NCI-H526 treated with DMSO at 0.1 percent for 48 hours (cell line): Measurements from ENCODE around the gene ZNF22.
A peak's percentile ranks its signal among the peaks of the same experiment; 100 is the strongest.

Experiments used
- DNase-seq: peaks from one replicate; lab custom pipeline; 2025; lab: John Stamatoyannopoulos, UW

The ZNF22 gene

DNA sequence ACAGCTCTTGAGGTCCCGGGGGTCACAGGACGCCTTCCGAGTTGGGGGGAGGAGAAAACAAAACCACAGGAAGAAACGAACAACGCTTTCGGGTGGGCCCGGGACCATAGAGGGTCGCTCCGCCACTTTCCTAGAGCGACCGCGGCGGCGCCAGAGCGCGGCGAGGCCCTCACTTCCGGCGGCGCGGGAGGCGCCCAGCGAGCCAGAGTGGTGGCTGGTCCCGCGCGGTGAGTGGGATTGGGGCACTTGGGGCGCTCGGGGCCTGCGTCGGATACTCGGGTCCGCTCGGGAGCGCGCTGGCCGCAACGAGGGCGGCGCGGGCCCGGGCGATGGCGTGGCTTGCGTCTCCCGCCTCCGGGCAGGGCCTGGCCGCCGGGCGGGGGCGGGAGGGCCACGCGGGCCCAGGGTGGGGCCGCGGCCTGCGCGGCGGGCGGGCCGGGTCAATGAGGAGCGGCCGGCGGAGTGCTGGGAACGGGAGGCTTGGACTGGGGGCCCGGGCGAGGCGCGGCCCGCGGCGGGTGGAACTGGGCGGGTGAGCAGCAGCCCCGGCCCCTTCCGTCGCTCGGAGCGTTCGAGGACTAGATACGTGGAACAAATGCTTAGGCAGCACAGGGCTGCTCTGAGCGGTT is at the start of gene ZNF22:
ZNF22 (plus strand) TSS at position 172 of the 629 bp plus-strand sequence. CDS start 2,446 bp downstream, outside the sequence.
- DNase-seq = peak; percentile 27

DNA sequence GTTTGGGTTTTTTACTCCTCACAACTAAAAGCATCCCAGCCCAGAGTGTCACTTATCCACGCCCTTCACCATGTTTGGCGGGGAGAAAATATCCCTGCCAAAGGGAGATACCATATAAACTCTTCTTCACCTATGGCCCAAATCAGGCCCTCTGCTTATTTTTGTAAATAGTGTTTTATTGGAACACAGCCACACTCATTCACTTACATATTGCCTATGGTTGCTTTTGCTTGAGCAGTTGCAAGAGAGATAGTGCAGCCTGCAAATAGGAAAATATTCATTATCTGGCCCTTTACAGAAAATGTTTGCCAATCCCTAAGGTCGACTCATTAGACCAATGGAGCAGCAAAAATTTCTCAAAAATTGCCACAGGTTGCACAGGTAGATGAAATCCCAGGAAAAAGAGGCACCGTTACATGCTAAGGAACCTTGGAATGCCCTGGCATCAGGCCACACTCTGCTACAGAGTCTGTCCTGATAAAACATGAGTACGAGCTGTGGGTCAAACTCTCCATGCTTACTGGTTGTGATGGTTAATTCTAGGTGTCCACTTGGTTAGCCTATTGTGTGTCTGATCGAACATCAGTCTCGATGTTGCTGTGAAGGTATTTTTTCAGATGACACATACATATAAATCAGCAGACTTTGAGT is 49.0 kb upstream of the ZNF22 start:
- DNase-seq = no peak

DNA sequence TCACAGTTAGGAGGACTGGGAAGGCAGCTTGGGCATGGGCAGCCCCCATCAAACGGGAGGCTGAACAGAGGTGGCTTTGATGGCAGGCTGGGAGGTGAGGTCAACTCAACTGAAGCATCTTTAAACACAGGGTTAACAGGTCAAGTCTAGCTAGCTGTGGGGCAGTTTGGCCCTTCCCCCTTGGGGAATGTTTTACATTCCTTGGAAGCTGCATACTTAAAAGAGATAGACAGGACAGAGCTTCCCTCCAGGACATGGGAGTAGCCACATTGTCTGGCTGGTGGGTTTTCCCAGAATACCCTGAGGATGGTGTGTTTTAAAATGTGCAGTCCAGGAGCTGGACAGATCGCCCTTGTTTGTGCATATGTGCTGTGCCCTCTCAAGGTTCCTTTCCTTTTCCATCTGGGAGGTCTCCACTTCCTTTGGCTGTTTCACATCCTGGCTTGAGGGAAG is 47.9 kb upstream of the ZNF22 start:
- no peak for DNase-seq

DNA sequence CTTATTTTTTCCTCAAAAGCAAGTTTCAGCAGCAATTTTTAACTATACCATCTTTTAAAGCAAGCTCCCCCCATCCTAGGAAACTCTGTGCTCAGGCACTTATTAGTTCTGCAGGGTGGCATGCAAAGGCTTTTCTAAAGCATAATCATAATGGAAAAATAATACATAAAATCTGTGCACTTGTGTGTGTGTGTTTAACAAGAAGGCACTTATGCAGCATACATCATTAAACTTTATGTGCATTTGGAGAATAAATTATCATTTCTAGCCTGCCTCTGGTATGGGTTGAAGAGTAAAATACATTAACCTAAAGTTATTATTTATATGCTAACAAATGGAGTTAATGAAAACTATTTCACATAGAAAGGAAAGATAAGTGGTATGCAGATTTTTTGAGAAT is 46.7 kb upstream of the ZNF22 start:
- DNase-seq = no peak

DNA sequence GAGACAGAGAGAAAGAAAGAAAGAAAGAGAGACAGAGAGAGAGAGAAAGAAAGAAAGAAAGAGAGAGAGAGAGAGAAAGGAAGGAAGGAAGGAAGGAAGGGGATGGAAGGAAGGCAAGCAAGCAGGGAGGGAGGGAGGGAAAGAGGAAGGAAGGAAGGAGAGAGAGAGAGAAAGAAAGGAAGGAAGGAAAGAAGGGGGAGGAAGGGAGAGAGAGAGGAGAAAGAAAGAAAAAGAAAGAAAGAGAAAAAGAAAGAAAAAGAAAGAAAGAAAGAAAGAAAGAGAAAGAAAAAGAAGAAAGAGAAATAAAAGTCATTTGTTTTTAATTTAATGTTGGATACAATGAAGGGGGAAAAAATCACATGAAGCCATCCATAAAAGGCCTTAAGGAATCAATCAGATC is 45.8 kb upstream of the ZNF22 start:
- no peak for DNase-seq

DNA sequence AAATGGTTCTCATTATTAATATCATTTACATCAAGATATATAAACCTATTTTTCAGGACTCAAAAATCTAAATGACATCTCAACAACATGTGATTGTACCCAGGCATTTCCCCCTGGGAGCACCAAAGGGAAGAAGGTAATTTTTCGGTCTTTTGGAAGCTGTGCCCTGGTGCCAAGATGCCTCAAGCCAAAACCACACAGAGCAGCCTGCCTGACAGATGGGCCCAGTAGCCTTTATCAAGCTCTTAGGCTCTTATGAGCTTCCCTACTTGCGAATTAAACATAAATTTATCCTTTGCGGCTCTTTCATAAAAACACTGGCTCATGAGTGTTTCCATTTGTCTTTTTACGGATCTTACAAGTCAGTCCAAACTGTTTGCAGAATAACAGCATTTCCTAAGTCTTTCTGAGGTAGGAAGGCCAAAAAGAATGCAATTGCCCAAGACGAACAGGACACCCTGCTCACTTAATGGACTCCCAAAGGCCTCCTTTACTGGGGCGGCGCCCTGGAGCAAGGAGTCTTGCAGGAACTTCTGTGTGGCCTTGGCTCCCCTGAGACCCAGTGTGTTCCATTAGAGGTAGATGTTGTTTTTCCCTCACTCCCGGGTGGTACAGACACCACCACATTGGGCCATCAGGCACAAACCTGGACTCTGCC is 45.2 kb upstream of the ZNF22 start:
- DNase-seq = no peak

DNA sequence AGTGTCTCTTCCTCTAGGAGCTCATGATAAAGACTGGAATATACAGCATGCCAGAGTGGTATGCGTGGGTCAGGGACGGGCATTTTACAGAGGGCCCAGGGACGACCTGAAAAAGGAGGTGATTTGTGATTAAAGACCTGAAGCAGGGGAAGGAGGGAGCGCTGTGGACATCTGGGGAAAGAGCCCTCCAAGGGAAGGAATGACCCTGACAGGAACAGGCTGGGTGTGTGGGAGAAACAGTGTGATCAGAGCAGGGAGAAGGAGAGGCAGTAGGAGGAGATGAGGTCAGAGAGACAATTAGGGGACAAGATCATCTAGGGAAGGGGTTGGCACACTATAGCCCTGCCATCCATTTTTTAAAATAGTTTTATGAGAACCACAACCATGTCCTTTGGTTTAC is 44.5 kb upstream of the ZNF22 start:
- no peak for DNase-seq

DNA sequence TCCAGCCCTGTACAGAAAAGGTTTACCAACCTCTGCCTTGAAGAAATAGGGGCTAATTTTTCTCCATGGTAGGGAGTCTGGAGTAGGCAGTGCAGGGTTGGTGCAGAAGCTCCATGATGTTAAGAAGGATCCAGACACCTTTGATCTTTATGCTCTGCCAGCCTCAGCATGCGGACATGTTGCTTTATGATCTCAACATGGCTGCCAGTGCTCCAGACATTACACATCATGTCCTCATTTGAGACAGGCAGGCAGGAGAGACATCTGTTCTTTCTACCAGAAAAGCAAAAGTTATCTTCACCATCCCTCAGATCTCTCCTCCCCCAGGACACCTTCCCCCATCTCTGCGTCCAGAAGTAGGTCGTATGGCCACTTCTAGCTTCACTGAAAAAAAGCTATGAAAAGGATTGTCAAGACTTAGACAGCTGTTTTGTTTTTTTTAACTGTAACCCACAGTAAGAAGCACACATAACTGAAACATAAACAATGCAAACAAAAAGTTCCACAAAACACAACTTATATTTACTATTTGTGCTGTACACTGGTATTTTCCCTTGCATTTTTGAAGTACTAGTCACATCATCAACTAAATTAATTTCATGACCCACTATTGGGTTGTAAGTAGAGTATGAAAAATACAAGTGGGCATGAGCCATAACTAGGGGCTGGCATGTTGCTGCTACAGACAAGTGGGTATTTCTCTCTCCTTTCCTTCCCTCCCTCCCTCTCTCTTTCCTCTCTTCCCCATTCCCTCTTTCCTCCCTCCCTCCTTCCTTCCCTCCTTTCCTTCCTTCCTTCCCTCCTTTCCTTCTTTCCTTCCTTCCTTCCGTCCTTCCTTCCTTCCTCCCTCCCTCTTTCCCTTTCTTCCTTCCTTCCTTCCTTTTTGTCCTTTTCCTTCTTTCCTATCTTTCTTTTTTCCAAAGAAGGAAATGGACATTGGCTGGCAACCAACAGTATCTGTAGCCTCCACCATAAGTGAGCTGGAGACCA is 43.7 kb upstream of the ZNF22 start:
- no peak for DNase-seq

DNA sequence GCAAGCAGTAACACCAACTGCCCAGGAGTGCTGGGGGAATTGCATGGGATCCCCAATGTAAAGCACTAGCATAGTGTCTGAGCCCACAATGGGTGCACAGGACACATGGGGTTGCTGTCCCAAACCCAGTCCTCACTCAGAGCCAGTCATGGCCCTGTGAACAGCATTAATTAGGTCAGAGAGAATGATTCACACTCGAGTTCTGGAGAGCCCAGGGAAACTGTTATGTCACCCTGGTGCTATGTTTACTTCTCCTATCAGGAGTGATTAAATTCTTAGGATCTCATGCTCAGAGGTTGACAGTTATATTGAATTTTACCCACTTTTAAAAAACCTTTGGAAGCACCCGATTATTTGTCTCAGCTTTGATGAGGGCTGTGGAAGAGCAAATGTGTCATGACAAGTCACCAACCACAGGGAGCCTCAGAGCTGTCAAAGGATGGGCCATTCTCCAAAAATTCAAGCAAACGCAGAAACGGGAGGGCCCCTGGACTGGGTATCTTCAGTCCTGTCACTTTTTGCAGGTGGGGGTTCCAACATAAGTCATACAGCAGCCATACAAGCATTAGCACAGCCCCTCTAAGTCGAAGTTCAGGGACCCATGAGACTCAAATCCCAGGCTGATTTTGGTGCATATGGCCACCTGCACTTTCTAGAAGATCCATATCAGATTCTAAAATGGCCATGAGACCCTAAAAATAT is 42.4 kb upstream of the ZNF22 start:
- no peak for DNase-seq

DNA sequence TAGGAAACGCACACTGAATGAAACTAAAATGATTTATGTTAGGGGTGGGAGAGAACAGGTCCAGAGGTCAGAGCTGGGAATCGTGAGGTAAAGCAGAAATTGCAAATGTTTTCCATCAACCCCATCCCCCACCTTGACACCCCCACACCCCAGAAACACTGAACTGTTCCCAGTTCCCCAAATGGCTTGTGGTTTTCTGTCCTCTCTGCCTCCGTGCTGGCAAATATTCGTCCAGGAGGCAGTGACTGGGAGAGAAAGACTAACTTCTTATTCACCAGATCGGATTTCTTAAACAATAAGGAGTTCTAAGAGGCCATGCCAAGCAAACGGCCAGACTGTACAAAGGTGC is 41.9 kb upstream of the ZNF22 start:
- no peak for DNase-seq

DNA sequence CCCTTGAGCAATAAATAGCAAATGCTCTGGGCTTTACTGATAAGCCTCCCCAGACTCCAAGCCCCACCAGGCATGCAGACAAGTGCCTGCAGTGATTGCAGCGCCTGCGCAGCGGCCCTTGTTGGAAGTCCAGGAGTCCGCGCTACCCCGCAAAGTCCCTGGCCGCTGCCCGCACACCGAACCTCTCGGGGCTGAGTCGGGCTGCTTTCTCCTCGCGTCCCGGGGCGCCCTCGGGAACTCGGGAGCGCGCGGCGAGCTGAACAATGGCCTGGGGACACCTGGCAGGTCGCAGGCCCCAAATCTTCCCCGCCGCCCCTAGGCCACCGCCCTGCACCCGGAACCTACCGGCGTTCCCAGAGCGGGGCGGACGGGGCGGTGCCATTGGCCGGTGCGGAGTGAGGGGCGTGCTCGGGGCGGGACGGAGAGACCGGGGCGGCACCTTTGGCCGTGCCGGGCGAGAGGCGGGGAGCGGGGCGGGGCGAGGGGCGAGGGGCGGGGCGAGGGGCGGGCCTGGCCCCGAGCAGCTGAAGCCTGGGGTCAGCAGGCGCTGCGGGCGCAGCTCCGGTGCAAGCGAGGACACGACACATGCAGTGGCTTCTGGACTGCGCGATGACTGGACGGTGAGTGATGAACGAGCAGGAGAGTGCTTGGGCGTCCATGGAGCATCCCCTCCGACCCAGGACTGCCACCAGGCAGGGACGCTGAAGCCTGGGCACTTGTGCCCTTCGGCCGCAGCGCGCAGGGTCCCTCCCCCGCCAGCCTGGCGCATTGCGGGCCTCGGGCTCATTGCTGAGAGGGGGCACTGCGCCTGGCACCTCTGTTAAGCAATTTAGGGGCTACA is 41.3 kb upstream of the ZNF22 start, which contains the start of gene RASSF4:
RASSF4 (plus strand) TSS at position 556 of the 841 bp plus-strand sequence. CDS start 10,401 bp downstream, outside the sequence.
- DNase-seq = peak; percentile 54

DNA sequence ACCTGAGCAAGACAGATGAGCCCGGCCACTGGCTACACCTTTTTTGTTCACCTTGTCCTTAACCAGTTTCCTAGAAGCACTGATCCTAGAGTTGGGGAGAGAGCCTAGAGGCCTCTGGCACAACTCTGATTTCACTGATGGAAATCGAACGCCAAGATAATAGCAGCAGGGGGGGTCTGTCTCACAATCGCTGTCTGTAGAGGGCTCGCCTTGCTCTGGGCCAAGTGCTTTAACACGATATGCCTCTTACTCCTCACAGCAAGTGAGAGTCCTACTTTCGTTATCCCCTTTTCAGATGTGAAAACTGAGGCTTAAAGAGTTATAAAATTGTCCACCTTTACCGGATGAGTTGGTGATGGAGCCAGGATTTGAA is 40.6 kb upstream of the ZNF22 start:
- DNase-seq = no peak

DNA sequence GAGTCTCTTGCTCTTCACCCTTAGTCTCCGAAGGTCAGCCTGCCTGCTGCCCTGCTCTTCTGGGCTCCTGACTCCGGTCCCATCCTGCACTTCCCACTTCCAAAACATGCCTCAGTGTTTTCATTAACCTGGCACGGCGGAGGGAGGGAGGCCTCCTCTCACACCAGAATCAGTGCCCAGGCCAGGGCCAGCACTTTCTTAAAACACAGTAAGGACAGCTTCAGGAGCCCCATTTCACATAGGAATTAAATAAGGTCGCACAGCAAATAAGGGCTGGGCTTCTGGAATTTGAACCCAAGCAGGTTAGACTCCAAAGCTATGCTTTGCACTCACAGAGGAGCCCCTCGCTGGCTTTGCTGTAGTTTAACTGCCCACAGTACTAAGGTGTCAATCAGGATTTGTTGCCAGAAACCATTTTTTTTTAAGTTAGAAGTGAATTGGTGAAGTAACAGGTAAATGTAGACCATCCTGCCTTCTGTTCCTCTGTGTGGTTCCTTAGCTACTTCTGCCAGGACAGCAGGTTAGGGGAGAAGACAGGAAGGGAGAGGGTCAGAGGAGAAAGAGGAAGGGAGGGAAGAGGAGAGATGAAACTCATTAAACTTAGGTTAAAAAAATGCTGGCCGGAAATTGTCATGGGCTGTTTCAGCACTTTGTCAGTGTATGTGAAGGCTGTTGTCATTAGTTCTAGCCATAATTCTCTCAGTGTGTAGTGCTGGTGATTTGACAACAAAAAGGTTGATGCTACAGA is 40.1 kb upstream of the ZNF22 start:
- no peak for DNase-seq

DNA sequence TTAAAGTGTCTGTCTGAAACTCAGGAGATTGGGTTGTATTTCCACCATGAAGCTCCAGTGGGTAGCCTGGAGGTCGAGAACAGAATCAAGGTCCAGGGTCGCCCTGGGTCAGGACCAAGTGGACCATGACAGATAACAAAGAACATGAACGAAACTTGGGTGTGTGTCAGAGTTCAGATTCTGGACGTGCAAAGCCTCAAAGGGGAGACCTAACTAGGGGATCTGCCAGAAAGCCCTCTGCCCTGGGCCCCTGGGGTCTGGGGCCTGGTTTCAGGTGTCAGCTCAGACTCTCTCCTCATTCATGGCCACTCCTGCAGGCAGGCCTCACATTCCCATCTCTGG is 39.5 kb upstream of the ZNF22 start:
- DNase-seq = no peak

DNA sequence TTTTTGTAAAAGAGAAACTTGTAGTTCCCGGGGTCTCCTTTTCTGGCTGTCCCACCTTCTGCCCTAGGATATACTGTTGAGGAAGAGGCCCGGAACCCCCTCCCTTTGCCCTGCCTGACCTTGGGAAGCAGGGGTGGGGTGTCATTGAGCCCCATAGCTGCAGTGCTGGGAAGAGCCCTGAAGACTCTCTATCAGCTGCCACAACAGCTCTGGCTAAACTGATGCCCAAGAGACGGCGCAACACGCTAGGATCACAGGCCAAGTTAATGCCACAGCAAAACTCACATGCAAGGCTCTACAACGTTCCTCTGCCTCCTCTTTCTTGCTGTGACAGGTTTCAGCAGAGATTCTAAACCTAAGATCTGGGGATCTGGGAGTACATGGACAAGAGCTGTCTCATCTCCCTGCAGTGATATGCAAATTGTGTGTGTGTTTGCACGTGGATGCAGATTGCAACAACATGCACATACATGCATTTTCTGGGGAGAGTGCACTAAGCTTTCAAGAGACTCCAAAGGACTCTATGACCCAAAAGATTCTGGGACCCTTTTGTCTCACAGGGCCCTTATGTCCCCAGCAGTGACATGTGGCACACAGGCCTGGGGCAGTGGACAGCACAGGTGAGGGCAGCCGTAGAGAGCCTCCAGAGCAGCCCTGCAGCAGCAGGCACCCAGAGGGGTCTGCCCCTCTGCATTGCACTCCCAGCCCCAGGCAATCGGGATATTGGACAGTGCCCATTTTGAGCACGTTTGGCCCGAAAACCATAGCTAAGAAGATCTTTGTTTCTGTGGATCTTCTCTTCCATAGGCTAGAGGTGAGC is 38.6 kb upstream of the ZNF22 start:
- DNase-seq = no peak

DNA sequence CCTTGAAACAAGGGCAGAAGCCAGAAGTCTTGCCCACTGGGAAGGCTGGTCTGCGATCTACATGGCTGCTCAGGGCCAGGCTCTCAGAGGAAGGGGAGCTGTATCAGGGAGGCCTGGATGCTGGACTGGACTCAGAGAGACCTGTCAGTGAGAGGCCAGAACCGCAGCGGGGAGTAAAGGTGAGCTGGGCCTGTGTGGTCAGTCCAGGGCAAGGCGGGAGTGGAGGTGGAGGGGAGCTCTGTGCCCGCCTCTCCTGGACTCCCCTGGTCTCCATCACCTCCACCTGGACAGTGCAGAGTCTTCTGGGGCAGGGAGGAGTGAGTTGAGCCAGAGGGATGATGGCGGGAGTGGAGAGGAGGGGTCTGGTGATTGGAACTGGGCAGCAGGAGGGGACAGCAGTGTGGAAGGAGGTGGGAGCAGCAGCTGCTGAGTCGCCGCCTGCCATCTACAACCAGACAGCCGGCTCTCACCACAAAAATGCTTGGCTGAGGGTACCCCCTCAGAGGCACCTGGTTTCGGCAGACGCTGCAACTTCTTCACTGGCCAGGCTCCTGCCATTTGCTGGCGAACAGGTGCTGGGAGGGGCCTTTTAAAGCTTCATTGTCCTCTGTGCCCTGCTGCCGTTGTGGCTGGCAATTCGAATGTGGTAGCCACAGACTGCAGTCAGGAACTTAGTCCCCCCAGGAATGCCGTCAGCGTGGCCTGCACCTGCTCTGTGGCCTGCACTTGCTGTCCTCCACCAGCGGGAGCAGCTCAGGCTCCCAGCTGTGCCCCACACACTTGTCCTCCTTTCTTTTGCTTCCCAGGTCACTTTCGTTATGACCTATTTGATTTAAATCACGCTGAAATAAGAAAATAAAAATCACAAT is 37.6 kb upstream of the ZNF22 start:
- DNase-seq = no peak

DNA sequence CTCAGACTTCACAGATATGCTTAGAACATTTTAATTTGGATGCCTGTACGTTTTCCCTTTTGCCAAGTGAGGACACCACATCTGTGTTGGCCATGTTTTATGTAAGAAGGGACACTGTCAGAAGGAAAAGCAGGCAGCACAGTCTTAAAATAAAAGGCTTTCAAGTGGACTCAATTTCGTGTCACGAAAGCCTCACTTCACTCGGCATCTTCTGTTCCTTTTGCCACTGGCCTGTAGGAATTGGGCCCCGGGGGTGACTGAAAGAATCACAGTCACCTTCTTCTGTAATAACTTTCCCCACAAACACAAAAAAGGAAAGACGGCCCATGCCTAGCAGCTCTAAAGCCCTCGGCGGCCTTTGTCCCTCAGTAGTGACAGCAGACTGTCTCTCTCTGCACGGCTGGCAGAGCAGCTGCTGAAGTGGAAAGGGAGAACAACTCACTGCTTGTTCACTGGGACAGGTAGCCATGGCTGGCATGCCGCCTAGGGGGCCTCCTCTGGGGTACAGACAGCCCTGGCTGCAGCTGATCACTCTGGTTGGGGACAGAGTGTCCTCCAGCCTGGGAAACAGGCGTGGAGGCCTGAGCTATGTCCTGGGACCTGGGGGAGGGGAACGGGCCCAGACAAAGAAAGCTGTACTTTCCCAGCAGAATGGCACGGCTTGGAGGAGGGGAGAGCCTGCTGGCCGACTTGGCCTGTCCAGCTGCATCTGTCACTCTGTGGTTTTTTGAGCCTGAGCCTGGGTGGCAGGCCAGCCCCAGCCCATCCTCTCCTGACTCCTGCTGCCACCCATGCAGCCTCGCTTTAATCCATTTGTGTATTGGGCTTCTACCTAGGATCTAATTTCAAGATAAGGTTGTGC is 36.7 kb upstream of the ZNF22 start:
- DNase-seq = no peak
